ENCODE measurements around the gene KRT81.
"Not testable (repeated sequence)": the region's sequence is repeated elsewhere in the genome, so short reads cannot be mapped to it uniquely, and the experiment has no call there.

DNA sequence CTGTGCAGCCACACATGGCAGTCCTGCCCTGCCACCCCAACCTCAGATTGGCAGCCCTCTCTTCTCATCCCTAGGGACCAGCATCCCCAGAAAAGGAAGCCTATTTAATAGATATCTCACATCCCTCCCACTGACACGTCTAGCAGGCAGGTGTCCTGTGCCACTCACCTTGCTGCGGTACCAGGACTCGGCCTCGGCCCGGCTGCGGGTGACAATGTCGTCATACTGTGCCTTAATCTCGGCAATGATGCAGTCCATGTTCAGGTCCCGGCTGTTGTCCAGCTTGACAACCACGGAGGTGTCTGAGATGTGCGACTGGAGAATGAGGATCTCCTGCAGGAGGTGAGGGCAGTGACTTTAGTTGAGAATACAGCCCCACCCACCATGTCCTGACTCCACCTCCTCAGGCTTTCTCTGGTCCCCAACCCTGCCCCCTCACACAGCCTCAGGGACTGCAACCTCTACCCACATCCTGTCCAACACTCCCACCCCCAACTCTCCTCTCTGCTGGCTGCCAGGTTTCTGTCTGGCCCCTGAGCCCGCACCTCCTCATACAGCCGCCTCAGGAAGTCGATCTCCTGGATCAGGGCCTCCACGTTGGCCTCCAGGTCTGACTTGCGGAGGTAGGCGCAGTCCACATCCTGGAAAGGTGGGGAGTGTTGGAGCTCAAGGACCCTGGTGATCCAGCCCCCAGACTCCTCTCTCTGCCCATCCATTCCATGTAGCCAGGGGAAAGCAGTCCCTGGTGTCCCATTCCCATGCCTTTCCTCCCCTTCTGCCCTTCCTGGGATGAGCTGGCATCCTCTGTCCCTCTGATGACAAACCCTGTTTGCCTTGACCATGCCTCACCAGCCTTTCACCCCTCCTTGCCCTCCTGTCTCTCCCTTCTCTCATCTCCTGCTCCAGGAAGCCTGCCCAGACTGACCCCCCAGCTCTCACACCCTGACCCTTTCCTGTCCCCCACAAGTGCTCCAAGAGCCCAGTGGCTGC lies 3.2 kb downstream of the KRT81 start:
- TF ChIP-seq EZH2 (IDR thresholded peaks at IDR 0.05; ENCODE audit: borderline replicate concordance, insufficient read depth, low read depth, low read length, poor library complexity, severe bottlenecking), result not testable (repeated sequence)
- TF ChIP-seq, protein P1, sequence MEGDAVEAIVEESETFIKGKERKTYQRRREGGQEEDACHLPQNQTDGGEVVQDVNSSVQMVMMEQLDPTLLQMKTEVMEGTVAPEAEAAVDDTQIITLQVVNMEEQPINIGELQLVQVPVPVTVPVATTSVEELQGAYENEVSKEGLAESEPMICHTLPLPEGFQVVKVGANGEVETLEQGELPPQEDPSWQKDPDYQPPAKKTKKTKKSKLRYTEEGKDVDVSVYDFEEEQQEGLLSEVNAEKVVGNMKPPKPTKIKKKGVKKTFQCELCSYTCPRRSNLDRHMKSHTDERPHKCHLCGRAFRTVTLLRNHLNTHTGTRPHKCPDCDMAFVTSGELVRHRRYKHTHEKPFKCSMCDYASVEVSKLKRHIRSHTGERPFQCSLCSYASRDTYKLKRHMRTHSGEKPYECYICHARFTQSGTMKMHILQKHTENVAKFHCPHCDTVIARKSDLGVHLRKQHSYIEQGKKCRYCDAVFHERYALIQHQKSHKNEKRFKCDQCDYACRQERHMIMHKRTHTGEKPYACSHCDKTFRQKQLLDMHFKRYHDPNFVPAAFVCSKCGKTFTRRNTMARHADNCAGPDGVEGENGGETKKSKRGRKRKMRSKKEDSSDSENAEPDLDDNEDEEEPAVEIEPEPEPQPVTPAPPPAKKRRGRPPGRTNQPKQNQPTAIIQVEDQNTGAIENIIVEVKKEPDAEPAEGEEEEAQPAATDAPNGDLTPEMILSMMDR (IDR thresholded peaks at IDR 0.05), result not testable (repeated sequence)
